Bronchial epithelial cell (primary cell): ENCODE results near the gene CANT1. TPM values are rescaled to one million over a fixed set of nuclear protein-coding genes. Genes with fewer than 3 reads are reported as not detected.

ENCODE experiments used
- DNase-seq: peaks from one replicate; pipeline ENCODE4 v3.0.0-alpha.2; 2010; ENCODE audit warnings: low read depth
- FAIRE-seq: peaks from 2 replicates; lab custom pipeline; 2011; peaks lifted over from hg19 to GRCh38; lab: Jason Lieb, UNC
- H3K27me3 ChIP-seq: 2 replicates; pipeline ENCODE4 v1.5.1; 2011; ENCODE audit warnings: low read length; ENCODE audit not compliant: control insufficient read depth, insufficient read depth
- H3K36me3 ChIP-seq: 2 replicates; pipeline ENCODE4 v1.5.1; 2011; ENCODE audit warnings: low read length; ENCODE audit not compliant: control insufficient read depth, insufficient read depth
- H3K4me3 ChIP-seq: 2 replicates; pipeline ENCODE4 v1.5.1; 2011; ENCODE audit warnings: mild to moderate bottlenecking, low read depth, low read length, control low read depth
- total RNA-seq: library from RNA; depleted of rRNA; stranded (reverse); fragments of >200 nt; gene quantifications from 2 replicates; pipeline ENCODE4 v1.2.1, GENCODE V29; 2014
- TF ChIP-seq, protein P1 (sequence below): IDR thresholded peaks from 2 replicates; pipeline ENCODE4 v1.5.1; 2011; ENCODE audit warnings: mild to moderate bottlenecking, moderate library complexity, low read length, control low read depth, inconsistent platforms; ENCODE audit not compliant: insufficient read depth, severe bottlenecking

Gene CANT1
- total RNA-seq, 1 donor from 2014 or later: 60.0 TPM

GRCh38 chr17:79045001-79045729 lies 35.6 kb upstream of the CANT1 start:
- DNase-seq (no peak), FAIRE-seq (no peak)
- Histone ChIP-seq H3K4me3 (no peak overlapping the region), H3K36me3 (no peaks in the 10 kb centered on the region), H3K27me3 (no peaks in the 10 kb centered on the region)
- TF ChIP-seq, protein P1, sequence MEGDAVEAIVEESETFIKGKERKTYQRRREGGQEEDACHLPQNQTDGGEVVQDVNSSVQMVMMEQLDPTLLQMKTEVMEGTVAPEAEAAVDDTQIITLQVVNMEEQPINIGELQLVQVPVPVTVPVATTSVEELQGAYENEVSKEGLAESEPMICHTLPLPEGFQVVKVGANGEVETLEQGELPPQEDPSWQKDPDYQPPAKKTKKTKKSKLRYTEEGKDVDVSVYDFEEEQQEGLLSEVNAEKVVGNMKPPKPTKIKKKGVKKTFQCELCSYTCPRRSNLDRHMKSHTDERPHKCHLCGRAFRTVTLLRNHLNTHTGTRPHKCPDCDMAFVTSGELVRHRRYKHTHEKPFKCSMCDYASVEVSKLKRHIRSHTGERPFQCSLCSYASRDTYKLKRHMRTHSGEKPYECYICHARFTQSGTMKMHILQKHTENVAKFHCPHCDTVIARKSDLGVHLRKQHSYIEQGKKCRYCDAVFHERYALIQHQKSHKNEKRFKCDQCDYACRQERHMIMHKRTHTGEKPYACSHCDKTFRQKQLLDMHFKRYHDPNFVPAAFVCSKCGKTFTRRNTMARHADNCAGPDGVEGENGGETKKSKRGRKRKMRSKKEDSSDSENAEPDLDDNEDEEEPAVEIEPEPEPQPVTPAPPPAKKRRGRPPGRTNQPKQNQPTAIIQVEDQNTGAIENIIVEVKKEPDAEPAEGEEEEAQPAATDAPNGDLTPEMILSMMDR: no peak

GRCh38 chr17:79044462-79044861 lies 34.9 kb upstream of the CANT1 start:
- FAIRE-seq: peak; percentile 94
- H3K4me3 ChIP-seq: no peak overlapping the region
- no peaks in the 10 kb centered on the region for H3K27me3 ChIP-seq
- TF ChIP-seq, protein P1: no peak
- no peaks in the 10 kb centered on the region for H3K36me3 ChIP-seq
- DNase-seq: no peak

DNA sequence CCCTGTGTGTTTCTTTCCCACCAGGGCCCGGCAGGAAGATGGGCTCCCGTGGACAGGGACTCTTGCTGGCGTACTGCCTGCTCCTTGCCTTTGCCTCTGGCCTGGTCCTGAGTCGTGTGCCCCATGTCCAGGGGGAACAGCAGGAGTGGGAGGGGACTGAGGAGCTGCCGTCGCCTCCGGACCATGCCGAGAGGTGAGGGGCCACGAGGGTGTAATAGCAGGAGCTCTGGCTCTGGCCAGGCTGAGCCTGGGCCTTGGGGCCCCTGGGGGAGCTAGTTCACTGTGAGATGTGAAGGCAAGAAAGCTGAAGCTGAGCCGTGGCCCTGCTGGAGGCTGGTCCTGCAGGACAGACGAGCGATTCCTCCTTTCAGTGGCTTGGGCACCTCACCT lies 34.4 kb upstream of the CANT1 start:
- TF ChIP-seq, protein P1: no peak
- Histone ChIP-seq H3K36me3 (no peaks in the 10 kb centered on the region), H3K4me3 (no peak overlapping the region), H3K27me3 (no peaks in the 10 kb centered on the region)
- no peak for FAIRE-seq
- DNase-seq: no peak

DNA sequence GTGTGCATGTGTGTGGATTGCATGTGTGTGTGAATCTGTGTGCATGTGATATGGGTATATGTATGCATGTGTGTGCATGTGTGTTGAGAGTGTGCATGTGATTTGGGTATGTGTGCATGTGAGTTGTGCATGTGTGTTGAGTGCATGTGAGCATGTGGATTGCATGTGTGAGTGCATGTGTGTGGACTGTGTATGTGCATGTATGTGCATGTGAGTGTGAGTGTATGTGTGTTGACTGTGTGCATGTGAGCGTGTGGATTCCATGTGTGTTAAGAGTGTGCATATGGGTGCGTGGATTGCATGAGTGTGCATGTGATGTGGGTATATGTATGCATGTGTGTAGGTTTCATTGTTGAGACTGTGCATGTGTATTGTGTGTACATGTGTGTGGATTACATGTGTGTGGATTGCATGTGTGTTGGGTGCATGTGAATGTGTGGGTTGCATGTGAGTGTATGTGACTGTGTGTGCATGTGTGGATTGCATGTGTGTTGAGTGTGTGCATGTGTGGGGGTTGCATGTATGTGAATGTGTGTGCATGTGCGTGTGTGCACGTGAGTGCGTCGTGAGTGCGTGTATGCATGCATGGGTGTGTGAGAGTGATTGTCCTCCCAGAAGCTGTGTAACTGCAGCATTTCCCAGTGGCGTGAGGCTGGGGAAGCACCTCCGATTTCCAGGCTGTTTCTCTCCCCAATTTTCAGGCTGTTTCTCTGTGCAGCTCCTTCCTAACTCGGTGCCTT lies 33.8 kb upstream of the CANT1 start:
- Histone ChIP-seq H3K36me3 (no peaks in the 10 kb centered on the region), H3K4me3 (no peak overlapping the region), H3K27me3 (no peaks in the 10 kb centered on the region)
- DNase-seq (no peak), FAIRE-seq (no peak)
- TF ChIP-seq, protein P1: no peak

DNA sequence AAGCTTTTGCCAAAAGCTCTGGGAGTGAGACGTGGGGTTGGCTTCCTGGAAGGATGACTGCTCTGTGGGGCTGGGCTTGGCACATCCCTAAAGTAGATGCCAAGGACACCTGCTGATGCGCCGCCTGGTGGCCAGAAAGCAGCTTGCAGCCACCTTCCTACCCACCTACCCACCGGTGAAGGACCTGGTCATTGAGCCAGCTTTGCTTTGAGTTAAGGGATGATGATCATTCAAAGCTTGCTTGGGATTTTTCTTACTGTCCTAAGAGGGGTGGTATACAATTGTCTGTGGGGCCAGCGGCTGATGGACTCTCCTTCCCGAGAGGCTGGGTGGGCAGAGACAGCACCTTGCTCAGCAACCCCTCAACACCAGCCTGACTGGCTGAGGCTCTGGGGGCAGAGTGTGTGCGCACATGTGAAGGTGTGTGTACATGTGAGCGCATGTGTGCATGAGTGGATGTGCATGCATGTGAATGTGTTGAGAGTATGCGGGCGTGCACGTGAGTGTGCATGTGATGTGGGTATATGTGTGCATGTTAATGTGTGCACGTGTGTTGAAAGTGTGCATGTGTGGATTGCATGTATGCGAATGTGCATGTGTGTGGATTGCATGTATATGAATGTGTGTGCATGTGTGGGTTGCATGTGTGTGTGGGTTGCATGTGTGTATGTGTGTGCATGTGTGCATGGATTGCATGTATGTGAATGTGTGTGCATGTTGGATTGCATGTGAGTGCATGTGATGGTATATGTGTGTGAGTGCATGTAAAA lies 33.0 kb upstream of the CANT1 start:
- TF ChIP-seq, protein P1: peak; percentile 97
- Histone ChIP-seq H3K36me3 (no peaks in the 10 kb centered on the region), H3K4me3 (no peak overlapping the region), H3K27me3 (no peaks in the 10 kb centered on the region)
- peak; percentile 55 for DNase-seq
- peak; percentile 100 for FAIRE-seq
